Effector memory CD8-positive, alpha-beta T cell (primary cell): ENCODE measurements around the gene QRFP.
"Not testable (repeated sequence)": the region's sequence is repeated elsewhere in the genome, so short reads cannot be mapped to it uniquely, and the experiment has no call there.

Experiments used
- ATAC-seq: fragments of 150-1000 bp; cut with Tn5 transposase; replicated peaks from 2 replicates; pipeline ENCODE4 v1.10.0; 2021; ENCODE audit warnings: mild to moderate bottlenecking, moderate library complexity
- DNase-seq, 3 experiments: peaks; one replicate each; pipeline ENCODE4 v3.0.0; 2021
- H3K27ac Mint-ChIP-seq, 2 donors: one replicate each; pipeline ENCODE4 v1.8.0; 2022; ENCODE audit warnings: mild to moderate bottlenecking in 2 of 2, mixed read lengths in 2 of 2, moderate library complexity in 2 of 2
- H3K27me3 Mint-ChIP-seq, 2 donors: one replicate each; pipeline ENCODE4 v1.8.0; 2022; ENCODE audit warnings: mixed read lengths in 2 of 2
- H3K36me3 Mint-ChIP-seq: one replicate; pipeline ENCODE4 v1.8.0; 2022; ENCODE audit warnings: mild to moderate bottlenecking, moderate library complexity, mixed read lengths; ENCODE audit not compliant: insufficient read depth
- H3K4me1 Mint-ChIP-seq, 2 donors: one replicate each; pipeline ENCODE4 v1.8.0; 2022; ENCODE audit warnings: low read depth in 2 of 2, mixed read lengths in 2 of 2
- H3K4me3 Mint-ChIP-seq, 2 donors: one replicate each; pipeline ENCODE4 v1.8.0; 2022; ENCODE audit warnings: mild to moderate bottlenecking in 2 of 2, mixed read lengths in 2 of 2, moderate library complexity in 2 of 2
- H3K9me3 Mint-ChIP-seq, 2 donors: one replicate each; pipeline ENCODE4 v1.8.0; 2022; ENCODE audit warnings: mixed read lengths in 2 of 2

QRFP gene

DNA sequence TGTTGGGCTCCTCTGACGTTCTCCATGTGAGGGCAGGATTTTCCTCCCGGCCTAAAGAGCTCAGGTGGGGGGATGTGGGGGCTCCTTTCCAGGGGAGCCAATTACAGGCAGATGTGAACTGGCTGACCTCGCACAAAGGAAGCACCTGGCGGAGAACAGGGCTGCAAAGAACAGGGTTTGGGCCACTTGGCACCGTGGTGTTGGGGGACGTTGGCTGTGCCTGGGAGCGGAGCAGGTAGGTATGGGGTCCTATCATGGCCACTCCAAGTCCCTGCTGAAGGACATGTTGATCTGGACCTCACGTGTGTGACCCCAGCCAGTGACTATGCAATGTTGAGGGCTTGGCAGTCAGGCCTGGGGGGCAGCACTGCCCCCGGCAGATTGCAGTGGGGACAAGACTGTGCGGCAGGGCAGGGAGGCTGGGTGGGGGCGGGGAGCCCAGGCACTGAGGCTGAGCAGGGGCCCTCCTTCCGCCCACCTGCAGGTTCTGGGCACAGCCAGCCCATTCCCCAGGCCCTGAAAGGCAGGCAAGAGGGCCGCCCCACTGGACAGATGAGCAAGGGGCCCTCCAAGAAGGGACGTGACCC is 23.0 kb upstream of the QRFP start:
- Mint-ChIP-seq H3K9me3 (no peaks in the 10 kb centered on the region), H3K27ac (no peak overlapping the region), H3K4me1 (no peaks in the 10 kb centered on the region), H3K27me3 (peaks cover 11 to 49% of the 10 kb centered on the region in 2 donors), H3K4me3 (no peak overlapping the region), H3K36me3 (no peaks in the 10 kb centered on the region)
- ATAC-seq = no peak
- no peak for DNase-seq

DNA sequence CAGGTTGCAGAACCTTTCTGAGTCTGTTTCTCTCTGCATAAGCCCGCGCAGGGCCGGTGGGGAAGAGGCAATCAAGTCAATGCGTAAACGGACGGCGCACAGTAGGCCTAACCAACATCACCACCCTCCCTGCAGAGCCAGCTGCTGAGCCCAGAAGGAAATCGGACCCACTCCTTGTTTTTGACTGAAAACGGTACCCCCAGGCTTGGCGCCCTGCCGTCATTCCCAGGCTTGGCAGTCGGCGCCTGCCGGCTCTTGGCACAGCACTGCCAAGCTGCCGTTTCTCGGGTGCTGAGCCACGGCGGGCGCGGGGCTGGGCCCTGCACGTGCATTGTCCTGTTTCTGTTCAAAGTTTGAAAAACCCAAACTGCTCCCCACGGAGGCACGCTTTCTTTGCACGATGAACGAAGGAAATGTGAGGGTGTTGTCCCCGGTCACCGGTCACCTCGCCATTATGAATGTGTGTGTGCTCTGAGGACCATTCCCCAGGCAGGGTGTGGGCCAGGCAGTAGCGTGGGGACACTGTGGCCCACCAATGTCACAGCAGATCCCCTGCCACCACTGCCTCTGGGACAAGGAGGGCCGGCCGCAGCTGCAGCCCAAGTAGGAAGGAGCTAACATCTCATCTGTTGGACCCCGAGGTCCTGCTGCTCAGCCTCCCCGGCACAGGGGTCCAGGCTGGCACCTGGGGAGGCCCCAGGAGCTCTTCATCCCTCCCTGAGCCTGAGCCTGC is 22.4 kb upstream of the QRFP start:
- Mint-ChIP-seq H3K36me3 (peaks cover 3% of the 10 kb centered on the region), H3K9me3 (no peaks in the 10 kb centered on the region), H3K27me3 (peaks cover 11 to 52% of the 10 kb centered on the region in 2 donors), H3K27ac (no peak overlapping the region), H3K4me1 (no peaks in the 10 kb centered on the region), H3K4me3 (no peak overlapping the region)
- no peak for ATAC-seq
- no peak for DNase-seq

DNA sequence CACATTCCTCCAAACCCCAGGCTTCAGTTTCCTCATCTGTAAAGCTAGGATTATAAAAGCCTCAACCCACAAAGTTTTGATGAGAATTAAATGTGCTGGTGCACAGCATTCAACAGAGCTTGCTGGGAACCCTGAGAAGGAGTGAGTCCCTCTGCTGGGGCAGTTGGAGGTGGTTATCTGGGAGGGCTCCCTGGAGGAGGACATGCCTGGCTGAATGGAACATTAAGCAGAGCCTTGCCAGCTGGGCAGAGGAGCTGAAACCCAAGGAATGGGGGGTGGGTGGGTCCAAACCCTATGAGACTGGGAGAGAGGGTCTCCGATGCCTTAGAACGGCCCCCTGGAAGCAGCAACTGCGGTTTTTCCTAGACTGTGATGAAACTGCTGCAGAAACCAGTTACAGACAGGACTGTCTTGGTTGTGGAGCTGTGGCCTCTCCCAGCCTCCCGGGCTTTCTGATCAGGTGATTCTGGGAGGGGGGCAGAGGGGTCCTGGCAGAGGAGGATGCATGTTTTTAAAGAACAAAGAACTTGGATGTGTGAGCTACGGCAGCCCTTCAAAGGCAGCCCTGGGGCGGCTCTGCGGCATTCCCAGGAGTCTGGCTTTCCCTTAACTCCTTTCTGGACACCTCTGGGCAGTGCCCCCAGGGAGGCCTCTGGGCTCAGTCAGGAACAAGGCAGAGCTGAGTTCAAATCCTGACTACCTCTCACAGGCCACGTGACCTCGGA is 21.7 kb upstream of the QRFP start:
- Mint-ChIP-seq H3K36me3 (peaks cover 3% of the 10 kb centered on the region), H3K4me1 (no peaks in the 10 kb centered on the region), H3K27ac (no peak overlapping the region), H3K4me3 (no peak overlapping the region), H3K27me3 (peaks cover 11 to 52% of the 10 kb centered on the region in 2 donors), H3K9me3 (no peaks in the 10 kb centered on the region)
- ATAC-seq (no peak), DNase-seq (no peak)

DNA sequence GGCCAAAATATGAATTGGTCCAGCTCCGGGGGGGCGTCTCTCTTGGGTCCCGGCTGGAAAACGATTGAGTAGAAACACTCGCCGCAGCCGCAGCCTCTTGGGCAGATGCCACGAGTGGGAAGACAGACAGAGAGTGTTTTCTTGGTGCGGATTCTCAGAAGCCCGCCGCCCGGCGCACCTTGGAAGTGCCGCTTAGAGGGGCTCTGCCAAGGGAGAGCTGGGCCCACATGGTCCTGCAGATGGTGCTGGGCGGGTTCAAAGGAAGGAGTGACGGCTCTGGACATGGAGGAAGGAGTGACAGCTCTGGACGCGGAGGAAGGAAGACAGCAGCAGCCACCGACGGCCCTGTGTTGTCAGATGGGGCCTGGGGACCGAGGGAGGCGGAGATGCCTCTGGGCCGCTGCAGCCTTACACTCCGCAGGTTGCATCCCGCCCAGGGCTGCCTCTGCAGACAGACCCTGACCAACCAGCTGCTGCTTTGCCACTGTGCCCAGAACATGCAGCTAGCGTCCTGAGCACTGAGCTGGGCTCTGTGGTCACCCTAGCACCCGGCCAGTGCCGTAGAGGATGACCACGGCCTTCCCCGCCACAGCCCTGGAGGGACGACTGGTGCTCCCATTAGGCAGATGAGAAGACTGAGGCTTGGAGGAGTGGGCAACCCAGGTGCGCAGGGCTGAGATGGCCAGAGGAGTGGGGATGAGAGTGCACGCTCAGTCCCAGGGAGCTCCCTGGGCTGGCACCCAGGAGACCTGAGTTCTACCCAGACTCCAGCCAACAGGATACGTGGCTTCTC is 20.8 kb upstream of the QRFP start:
- H3K36me3 Mint-ChIP-seq = peaks cover 3% of the 10 kb centered on the region
- peaks cover 5 to 47% of the 10 kb centered on the region in 2 donors for H3K27me3 Mint-ChIP-seq
- H3K27ac Mint-ChIP-seq = no peak overlapping the region
- H3K4me1 Mint-ChIP-seq = no peaks in the 10 kb centered on the region
- no peak for DNase-seq
- H3K9me3 Mint-ChIP-seq = no peaks in the 10 kb centered on the region
- no peak overlapping the region for H3K4me3 Mint-ChIP-seq
- no peak for ATAC-seq

DNA sequence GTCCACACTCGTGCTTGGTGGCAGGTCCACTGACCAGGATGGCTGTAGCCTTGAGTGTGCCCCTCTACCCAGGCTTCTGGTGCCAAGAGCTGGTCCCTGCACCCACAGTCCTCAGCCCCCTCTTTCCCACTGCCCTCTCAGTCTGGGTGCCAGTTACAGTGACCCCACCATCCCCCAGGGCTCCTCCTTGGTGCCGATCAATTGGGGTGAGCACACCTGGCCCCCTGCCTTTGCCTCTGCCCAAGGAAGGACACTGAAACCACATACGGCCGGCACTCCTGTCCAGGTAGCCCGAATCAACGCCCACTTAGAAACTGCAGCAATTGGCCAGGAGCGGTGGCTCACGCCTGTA is 18.5 kb upstream of the QRFP start:
- Mint-ChIP-seq H3K4me3 (no peak overlapping the region), H3K27me3 (peaks cover 0 to 29% of the 10 kb centered on the region in 2 donors), H3K36me3 (peaks cover 3% of the 10 kb centered on the region), H3K4me1 (peaks cover 0 to 3% of the 10 kb centered on the region in 2 donors), H3K9me3 (no peaks in the 10 kb centered on the region), H3K27ac (no peak overlapping the region)
- ATAC-seq (no peak), DNase-seq (no peak)

DNA sequence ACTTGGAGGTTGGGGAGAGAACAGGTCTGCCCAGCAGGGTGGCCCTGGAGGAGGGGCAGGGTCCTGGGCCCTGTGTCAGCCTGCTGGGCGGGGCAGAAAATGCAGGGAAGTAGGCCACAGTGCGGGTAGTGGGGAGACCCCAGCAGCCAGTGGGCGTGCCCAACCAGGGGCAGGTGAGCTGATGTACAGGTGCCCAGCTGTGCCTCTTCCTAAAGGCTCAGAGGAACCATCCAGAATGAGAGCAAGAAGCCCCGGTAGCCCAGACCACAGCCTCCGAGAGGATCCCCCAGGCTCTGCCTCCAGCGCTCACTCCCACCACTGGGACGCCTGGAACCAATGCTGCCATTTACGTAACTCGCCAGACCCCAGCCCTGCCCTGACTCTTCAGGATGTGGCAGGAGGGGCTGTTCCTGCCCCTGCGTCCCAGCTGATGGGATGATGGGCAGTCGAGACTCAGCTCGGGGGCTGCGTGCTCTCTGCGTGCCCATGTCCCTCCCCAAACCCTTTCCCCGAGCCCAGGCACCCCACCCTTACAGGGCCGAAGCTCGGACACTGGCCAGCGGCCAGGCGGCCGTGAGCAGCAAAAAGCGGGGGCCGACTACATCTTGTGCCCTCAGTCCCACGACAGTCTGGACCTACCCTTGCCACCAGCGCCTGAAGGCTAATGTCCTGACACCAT is 17.9 kb upstream of the QRFP start:
- peaks cover 3% of the 10 kb centered on the region for H3K36me3 Mint-ChIP-seq
- DNase-seq (no peak), ATAC-seq (no peak)
- no peak overlapping the region for H3K4me3 Mint-ChIP-seq
- no peak overlapping the region for H3K27ac Mint-ChIP-seq
- H3K4me1 Mint-ChIP-seq = peaks cover 0 to 3% of the 10 kb centered on the region in 2 donors
- H3K9me3 Mint-ChIP-seq = no peaks in the 10 kb centered on the region
- H3K27me3 Mint-ChIP-seq = peaks cover 0 to 29% of the 10 kb centered on the region in 2 donors

DNA sequence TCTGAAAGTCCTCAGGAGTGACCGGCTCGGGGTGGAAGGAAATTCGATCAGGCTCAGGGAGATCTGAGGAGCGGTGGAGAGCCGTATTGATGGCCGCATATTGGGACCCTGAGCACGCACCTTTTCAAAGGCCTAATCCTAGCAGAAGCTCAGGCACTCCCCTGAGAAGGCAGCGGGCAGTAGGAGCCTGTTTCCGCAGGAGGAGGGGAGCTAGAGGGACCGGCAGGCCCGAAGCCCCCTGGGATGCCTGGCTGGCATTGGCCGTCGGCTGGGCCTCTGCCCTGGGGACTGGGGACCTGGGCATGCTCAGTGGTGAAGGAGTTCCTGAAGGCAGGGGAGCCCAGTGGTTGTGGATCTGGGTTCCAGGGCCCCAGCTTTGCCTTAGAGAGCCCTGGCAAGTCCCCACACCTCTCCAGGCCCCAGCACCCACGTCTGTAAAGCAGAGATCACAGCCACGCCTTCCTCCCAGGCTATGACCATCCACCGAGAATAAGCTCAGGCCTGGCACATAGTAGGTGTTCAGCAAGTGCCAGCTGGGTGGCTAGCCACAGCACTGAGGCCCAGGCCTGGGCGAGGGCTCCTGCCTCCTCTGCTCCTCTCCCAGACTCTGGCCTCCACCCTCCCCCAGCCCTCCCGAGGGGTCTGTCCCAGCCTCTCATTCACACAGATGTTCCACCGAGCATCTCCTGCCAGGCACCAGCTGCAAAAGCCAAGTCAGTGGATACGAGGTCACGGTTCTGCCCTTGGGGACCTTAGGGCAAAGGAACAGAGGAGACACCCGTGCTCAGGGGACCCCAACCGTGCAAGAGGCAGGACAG is 17.2 kb upstream of the QRFP start:
- no peaks in the 10 kb centered on the region for H3K9me3 Mint-ChIP-seq
- DNase-seq (no peak), ATAC-seq (no peak)
- peaks cover 0 to 3% of the 10 kb centered on the region in 2 donors for H3K4me1 Mint-ChIP-seq
- no peak overlapping the region for H3K4me3 Mint-ChIP-seq
- no peak overlapping the region for H3K27ac Mint-ChIP-seq
- H3K27me3 Mint-ChIP-seq = peaks cover 0 to 29% of the 10 kb centered on the region in 2 donors
- peaks cover 3% of the 10 kb centered on the region for H3K36me3 Mint-ChIP-seq

DNA sequence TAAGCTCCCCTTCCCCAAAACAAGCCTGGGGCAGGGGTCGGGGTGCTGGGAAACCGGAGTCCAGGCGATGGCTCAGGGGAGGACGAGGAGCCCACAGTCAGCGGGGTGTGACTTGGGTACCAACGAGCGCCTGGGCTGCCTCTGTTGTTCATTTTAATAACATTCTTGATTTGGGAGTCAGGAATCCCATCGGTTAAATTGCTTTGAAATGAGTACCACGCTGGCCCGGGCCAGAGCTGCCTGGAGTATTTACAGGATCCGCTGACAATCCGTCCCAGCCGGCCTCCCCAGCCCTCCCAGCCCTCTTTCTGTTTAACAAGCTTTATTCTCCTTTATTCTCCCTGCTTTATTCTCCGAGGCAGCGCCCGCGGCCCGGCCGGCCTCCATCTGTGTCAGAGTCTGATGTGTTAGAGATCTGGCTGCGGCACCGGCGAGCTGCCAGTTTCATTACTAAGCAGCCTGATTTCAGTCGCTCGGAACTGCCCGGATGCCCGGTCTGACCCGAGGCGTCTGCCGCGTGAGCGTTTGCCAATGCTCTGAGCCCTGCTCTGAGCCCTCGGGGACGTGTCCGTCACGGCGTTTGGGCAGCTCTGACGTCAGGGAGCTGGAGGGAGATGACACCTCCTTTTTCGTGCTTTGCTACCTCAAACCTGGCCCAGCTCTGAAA is 16.5 kb upstream of the QRFP start:
- Mint-ChIP-seq H3K27me3 (peaks cover 0 to 34% of the 10 kb centered on the region in 2 donors), H3K9me3 (no peaks in the 10 kb centered on the region), H3K4me3 (no peak overlapping the region), H3K36me3 (peaks cover 3% of the 10 kb centered on the region), H3K4me1 (peaks cover 0 to 3% of the 10 kb centered on the region in 2 donors), H3K27ac (no peak overlapping the region)
- ATAC-seq (no peak), DNase-seq (no peak)

DNA sequence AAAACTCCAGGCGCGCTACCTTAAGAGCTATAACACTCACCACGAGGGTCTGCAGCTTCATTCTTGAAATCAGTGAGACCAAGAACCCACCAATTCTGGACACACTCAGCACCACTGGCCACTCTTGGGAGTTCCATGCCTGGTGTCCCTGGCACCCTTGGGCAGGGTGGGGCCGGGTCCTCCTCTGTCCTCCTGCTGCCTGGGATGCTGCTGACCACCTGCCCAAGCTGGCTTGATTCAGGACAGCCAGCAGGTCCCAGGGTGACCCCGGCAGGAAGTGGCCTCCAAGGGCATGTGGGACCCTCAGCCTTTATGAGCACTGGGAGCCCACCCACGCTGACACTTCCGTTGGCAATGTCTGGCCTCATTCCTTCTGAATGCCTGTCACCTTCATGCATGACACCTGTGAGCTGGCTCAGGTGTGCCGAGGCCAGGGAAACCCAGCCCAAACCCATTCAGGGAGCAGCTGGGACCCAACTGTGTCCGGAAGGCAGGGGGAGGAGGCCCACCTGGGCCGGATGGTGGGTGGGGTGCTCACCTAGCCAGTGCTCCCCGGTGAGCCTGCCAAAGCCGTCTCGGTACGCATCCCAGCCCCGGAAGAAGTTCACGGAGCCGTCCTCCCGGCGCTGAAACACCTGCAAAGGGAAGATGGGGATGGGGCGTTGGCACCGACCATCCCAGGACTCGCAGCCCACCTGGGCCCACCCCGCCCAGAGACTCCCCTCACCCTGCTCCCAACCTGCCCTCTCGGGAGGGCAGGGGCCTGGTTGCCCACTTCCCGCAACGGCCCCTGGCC is 14.8 kb upstream of the QRFP start:
- DNase-seq = no peak

DNA sequence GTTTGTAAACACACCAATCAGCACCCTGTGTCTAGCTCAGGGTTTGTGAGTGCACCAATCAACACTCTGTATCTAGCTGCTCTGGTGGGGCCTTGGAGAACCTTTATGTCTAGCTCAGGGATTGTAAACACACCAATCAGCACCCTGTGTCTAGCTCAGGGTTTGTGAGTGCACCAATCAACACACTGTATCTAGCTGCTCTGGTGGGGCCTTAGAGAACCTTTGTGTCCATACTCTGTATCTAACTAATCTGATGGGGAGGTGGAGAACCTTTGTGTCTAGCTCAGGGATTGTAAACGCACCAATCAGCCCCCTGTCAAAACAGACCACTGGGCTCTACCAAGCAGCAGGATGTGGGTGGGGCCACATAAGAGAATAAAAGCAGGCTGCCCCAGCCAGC is 14.1 kb upstream of the QRFP start:
- H3K27ac Mint-ChIP-seq, H3K36me3 Mint-ChIP-seq, H3K4me1 Mint-ChIP-seq, ATAC-seq, H3K9me3 Mint-ChIP-seq, H3K4me3 Mint-ChIP-seq, DNase-seq: not testable (repeated sequence)
- H3K27me3 Mint-ChIP-seq = peaks cover 5 to 49% of the 10 kb centered on the region in 2 donors

More for the DNA sequence above, 14.8 kb upstream of the QRFP start:
- Mint-ChIP-seq H3K36me3 (peaks cover 3% of the 10 kb centered on the region), H3K9me3 (no peaks in the 10 kb centered on the region), H3K27ac (no peak overlapping the region), H3K4me3 (no peak overlapping the region), H3K27me3 (peaks cover 5 to 41% of the 10 kb centered on the region in 2 donors), H3K4me1 (peaks cover 0 to 3% of the 10 kb centered on the region in 2 donors)
- no peak for ATAC-seq

DNA sequence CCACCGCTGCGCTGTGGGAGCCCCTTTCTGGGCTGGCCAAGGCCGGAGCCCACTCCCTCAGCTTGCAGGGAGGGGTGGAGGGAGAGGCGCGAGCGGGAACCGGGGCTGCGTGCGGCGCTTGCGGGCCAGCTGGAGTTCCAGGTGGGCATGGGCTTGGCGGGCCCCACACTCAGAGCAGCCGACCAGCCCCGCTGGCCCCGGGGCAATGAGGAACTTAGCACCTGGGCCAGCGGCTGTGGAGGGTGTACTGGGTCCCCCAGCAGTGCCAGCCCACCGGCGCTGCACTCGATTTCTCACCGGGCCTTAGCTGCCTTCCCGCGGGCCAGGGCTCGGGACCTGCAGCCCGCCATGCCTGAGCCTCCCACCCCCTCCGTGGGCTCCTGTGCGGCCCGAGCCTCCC is 13.4 kb upstream of the QRFP start:
- H3K4me3 Mint-ChIP-seq, ATAC-seq, H3K9me3 Mint-ChIP-seq, H3K4me1 Mint-ChIP-seq, H3K27ac Mint-ChIP-seq, DNase-seq, H3K36me3 Mint-ChIP-seq: not testable (repeated sequence)
- H3K27me3 Mint-ChIP-seq = peaks cover 5 to 55% of the 10 kb centered on the region in 2 donors
